Subcutaneous abdominal adipose tissue (tissue), 5 donors: Measurements from ENCODE around the gene APBB2.

ENCODE experiments used
- H3K27ac ChIP-seq: one replicate; pipeline ENCODE4 v1.7.0; 2013; ENCODE audit warnings: low read depth, mild to moderate bottlenecking, inconsistent platforms, low read length, moderate library complexity
- H3K27me3 ChIP-seq, 5 donors: one replicate each; pipeline ENCODE4 v1.7.0; 2013; ENCODE audit warnings: low read length in 5 of 5, inconsistent platforms in 1 of 5; ENCODE audit not compliant: control insufficient read depth in 5 of 5, insufficient read depth in 4 of 5
- H3K36me3 ChIP-seq, 5 donors: one replicate each; pipeline ENCODE4 v1.7.0; 2013; ENCODE audit warnings: low read length in 5 of 5; ENCODE audit not compliant: control insufficient read depth in 5 of 5, insufficient read depth in 5 of 5
- H3K4me1 ChIP-seq, 5 donors: one replicate each; pipeline ENCODE4 v1.7.0; 2013; ENCODE audit warnings: low read length in 5 of 5, mild to moderate bottlenecking in 3 of 5, moderate library complexity in 1 of 5; ENCODE audit not compliant: control insufficient read depth in 5 of 5, insufficient read depth in 5 of 5
- H3K4me3 ChIP-seq, 5 donors: one replicate each; pipeline ENCODE4 v1.7.0; 2013; ENCODE audit warnings: low read length in 5 of 5, low read depth in 1 of 5
- H3K9ac ChIP-seq, 5 donors: one replicate each; pipeline ENCODE4 v1.7.0; 2013; ENCODE audit warnings: low read length in 5 of 5, mild to moderate bottlenecking in 4 of 5, moderate library complexity in 3 of 5
- H3K9me3 ChIP-seq, 5 donors: one replicate each; pipeline ENCODE4 v1.7.0; 2013; ENCODE audit warnings: low read length in 5 of 5; ENCODE audit not compliant: control insufficient read depth in 5 of 5
- donor health status: healthy.
- donor health status: healthy.
- donor health status: healthy.
- donor health status: healthy.
- donor health status: healthy.

Gene APBB2

GRCh38 chr4:40951026-40951425, 263.3 kb downstream of the APBB2 start:
- H3K27ac ChIP-seq: no peak overlapping the region
- no peak overlapping the region for H3K9ac ChIP-seq
- no peak overlapping the region for H3K4me3 ChIP-seq
- no peaks in the 10 kb centered on the region for H3K27me3 ChIP-seq
- H3K36me3 ChIP-seq: peaks cover 0 to 3% (median 0%) of the 10 kb centered on the region in 5 donors
- peaks cover 0 to 38% (median 23%) of the 10 kb centered on the region in 5 donors for H3K4me1 ChIP-seq
- no peaks in the 10 kb centered on the region for H3K9me3 ChIP-seq

DNA sequence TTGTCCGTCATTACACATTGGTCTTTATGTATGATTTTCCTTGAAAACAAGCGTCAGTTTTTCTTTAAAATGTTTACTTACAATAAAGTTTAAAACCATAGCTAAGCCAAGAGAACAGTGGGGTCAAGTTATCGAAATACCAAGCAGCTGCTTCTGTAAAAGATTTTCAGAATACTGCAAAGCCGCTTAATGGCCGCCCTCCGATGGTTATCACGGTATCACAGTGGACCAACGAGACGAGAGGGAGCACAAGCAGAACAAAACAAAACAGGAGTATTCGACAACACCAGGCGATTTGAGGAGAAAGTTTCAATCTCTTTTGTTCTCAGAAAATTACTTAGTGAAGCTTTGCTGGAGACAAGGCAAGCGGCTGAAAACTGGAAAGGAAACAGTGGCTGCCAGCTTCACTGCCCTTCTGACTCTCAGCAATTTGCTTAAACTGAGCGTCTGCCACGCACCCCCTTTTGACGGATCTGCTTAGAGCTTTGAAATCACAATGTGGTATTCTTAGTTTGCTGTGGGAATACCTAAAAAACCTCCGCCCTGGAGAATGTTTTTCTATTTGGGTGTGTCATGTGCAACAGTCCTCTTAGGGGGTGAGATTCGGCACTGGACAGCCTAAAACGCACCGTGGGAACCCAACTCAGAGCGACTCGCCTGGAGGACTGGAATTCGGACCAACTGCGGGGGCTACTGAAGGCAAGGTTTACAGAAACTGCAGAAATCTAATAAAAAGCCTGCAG, 264.8 kb downstream of the APBB2 start:
- H3K27ac ChIP-seq: no peak overlapping the region
- H3K4me3 ChIP-seq: peak overlapping the region in 2 of 5 donors; percentile 22 to 31
- peaks cover 3 to 4% (median 3%) of the 10 kb centered on the region in 5 donors for H3K36me3 ChIP-seq
- H3K9ac ChIP-seq: peak overlapping the region in 1 of 5 donors; percentile 54
- H3K27me3 ChIP-seq: no peaks in the 10 kb centered on the region
- no peaks in the 10 kb centered on the region for H3K9me3 ChIP-seq
- peaks cover 0 to 31% (median 17%) of the 10 kb centered on the region in 5 donors for H3K4me1 ChIP-seq

GRCh38 chr4:40948014-40948413, 266.3 kb downstream of the APBB2 start:
- Histone ChIP-seq H3K36me3 (peaks cover 3 to 18% (median 15%) of the 10 kb centered on the region in 5 donors), H3K9me3 (no peaks in the 10 kb centered on the region), H3K4me1 (peaks cover 0 to 21% (median 3%) of the 10 kb centered on the region in 5 donors), H3K9ac (no peak overlapping the region), H3K4me3 (no peak overlapping the region), H3K27ac (no peak overlapping the region), H3K27me3 (no peaks in the 10 kb centered on the region)

DNA sequence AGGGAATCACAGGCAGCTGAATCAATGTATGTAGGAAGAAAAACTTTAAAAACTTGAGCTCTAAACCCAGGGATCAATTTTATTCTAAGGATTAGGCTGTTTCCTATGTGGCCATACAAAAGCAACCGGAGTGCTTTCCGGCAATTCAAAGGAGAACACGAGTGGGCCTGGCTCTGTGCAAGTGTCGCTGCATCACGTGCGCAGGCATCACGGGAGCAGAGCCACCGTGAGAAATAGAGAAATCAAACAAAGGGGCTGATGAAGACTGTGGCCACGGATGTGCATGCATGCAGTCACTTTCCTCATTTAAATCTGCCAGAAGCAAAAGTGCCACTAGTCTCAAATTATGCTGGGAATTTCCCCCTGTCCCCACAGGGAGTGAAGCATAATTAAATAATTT, 267.7 kb downstream of the APBB2 start:
- Histone ChIP-seq H3K9me3 (no peaks in the 10 kb centered on the region), H3K9ac (no peak overlapping the region), H3K4me3 (no peak overlapping the region), H3K27ac (no peak overlapping the region), H3K4me1 (peaks cover 0 to 17% (median 5%) of the 10 kb centered on the region in 5 donors), H3K36me3 (peaks cover 3 to 30% (median 20%) of the 10 kb centered on the region in 5 donors), H3K27me3 (no peaks in the 10 kb centered on the region)

DNA sequence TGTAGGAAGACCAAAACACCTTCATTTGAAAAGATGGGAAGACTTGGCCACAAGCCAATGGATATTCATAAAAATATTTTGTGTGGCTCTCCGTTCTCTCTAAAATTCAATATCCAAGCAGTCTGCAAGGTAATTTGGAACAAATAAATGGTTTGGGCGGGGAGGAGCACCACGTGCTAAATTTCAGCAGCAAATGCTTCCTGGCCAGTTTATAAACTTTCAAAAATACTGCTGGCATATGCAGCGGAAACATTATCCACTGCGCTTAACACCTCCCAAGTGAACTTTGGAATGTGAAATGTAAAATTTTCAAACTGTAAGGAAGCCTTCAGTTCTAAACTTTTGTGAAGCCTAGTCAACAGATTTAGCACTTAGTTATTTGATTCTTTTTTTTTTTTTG, 273.6 kb downstream of the APBB2 start:
- H3K9me3 ChIP-seq: no peaks in the 10 kb centered on the region
- H3K27ac ChIP-seq: peak overlapping the region; percentile 68
- no peak overlapping the region for H3K4me3 ChIP-seq
- peaks cover 0 to 36% (median 25%) of the 10 kb centered on the region in 5 donors for H3K36me3 ChIP-seq
- H3K27me3 ChIP-seq: no peaks in the 10 kb centered on the region
- peaks cover 7 to 40% (median 22%) of the 10 kb centered on the region in 5 donors for H3K4me1 ChIP-seq
- no peak overlapping the region for H3K9ac ChIP-seq

GRCh38 chr4:40940317-40940741, 274.0 kb downstream of the APBB2 start:
- Histone ChIP-seq H3K9me3 (no peaks in the 10 kb centered on the region), H3K36me3 (peaks cover 0 to 36% (median 25%) of the 10 kb centered on the region in 5 donors), H3K9ac (peak overlapping the region in 1 of 5 donors; percentile 14), H3K27ac (peak overlapping the region; percentile 68), H3K27me3 (no peaks in the 10 kb centered on the region), H3K4me1 (peaks cover 7 to 40% (median 22%) of the 10 kb centered on the region in 5 donors), H3K4me3 (no peak overlapping the region)

DNA sequence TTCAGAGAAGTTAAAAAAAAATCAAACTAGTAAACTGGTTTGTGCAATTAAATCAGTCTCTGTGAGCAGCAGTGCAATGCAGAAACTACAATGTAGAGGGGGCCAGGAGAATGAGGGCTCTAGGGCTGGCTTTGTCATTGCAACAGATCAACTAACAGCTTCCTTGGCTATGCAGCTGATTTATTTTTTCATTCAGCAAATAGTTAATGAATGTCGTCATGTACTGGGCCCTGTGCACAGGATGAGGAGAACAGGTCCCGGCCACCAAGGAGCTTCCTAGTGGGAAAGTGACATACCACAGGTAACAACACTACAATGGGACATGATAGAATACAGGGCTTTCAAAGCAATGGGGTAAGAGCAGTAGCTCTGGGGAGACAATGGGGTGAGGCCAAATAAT, 274.5 kb downstream of the APBB2 start:
- Histone ChIP-seq H3K36me3 (peaks cover 1 to 36% (median 25%) of the 10 kb centered on the region in 5 donors), H3K27me3 (no peaks in the 10 kb centered on the region), H3K4me1 (peaks cover 7 to 40% (median 22%) of the 10 kb centered on the region in 5 donors), H3K4me3 (no peak overlapping the region), H3K9me3 (no peaks in the 10 kb centered on the region), H3K27ac (peak overlapping the region; percentile 68), H3K9ac (peak overlapping the region in 1 of 5 donors; percentile 14)

- Histone ChIP-seq H3K27me3 (no peaks in the 10 kb centered on the region), H3K27ac (no peak overlapping the region), H3K4me3 (no peak overlapping the region), H3K4me1 (peaks cover 7 to 46% (median 30%) of the 10 kb centered on the region in 5 donors), H3K9me3 (no peaks in the 10 kb centered on the region), H3K9ac (no peak overlapping the region), H3K36me3 (peaks cover 8 to 36% (median 20%) of the 10 kb centered on the region in 5 donors)
Observed at GRCh38 chr4:40938337-40938736, 276.0 kb downstream of the APBB2 start.

DNA sequence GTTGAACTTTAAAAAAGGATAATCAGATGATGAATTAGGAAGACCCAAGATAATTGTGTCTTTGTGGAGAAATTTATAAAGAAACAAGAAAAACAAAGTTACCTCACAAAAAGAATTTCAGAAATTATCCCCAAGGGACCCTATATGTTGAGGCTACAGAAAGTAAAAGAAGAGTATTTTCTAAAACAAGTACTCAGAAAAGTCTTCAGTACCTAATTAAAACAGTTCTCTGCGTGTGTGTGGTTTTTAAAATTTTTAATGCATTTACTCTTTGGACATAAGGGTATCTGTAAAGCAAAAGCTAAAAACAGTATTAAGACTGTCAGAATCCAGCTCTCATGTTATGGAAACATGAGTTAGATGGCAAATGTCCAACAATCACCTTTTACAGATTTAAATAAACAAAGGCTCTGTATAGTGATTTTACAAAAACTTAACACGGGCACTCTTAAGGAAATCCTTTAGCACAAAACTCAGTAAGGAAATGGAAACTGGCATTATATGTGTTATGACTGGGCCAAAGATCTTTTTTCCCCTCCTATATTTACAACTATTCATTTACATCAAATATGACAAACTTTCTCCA, 277.1 kb downstream of the APBB2 start:
- no peak overlapping the region for H3K27ac ChIP-seq
- peaks cover 8 to 33% (median 19%) of the 10 kb centered on the region in 5 donors for H3K36me3 ChIP-seq
- H3K9ac ChIP-seq: no peak overlapping the region
- no peaks in the 10 kb centered on the region for H3K27me3 ChIP-seq
- peaks cover 7 to 44% (median 31%) of the 10 kb centered on the region in 5 donors for H3K4me1 ChIP-seq
- H3K9me3 ChIP-seq: no peaks in the 10 kb centered on the region
- H3K4me3 ChIP-seq: no peak overlapping the region

DNA sequence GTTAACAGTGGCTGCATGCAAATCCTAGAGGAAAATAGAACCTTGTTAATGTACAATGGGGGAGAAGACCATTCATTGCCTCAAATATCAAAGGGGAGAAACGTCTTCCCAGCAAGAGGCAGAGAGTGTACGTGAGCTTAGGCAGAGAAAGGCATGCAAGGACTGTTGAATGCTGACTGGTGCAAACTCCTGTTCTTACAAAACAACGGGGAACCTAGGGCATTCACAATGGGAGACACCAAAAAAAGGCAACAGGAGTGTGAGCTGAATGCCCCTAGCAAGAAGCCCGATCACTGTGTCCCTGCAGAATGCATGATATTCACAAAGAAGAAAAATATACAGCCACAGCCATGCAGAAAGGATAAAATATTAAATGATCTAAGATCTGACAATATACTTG, 279.7 kb downstream of the APBB2 start:
- H3K36me3 ChIP-seq: peaks cover 8 to 43% (median 28%) of the 10 kb centered on the region in 5 donors
- H3K9me3 ChIP-seq: no peaks in the 10 kb centered on the region
- no peaks in the 10 kb centered on the region for H3K27me3 ChIP-seq
- no peak overlapping the region for H3K9ac ChIP-seq
- no peak overlapping the region for H3K4me3 ChIP-seq
- H3K27ac ChIP-seq: no peak overlapping the region
- peaks cover 2 to 25% (median 14%) of the 10 kb centered on the region in 5 donors for H3K4me1 ChIP-seq
